H4 (cell line): ENCODE results near the gene ZNF768. TPM values are rescaled to one million over a fixed set of nuclear protein-coding genes. Genes with fewer than 3 reads are reported as not detected.

ENCODE experiments used
- DNase-seq: peaks from one replicate; pipeline ENCODE4 v3.0.0-alpha.2; 2015; ENCODE audit warnings: low spot score
- total RNA-seq: library from RNA; depleted of rRNA; stranded (reverse); fragments of >200 nt; shearing (Covaris generic); gene quantifications from 2 replicates; pipeline ENCODE4 v1.2.3, GENCODE V29; 2014; rRNA removed

ZNF768 gene
- total RNA-seq = 22.7 and 29.2 TPM in 2 replicates

- DNase-seq = no peak
These were observed at the start of gene ZNF768 for GRCh38 chr16:30526137-30526822. ZNF768 (minus strand) TSS chr16:30526566; CDS start chr16:30526413, 153 bp downstream.

DNA sequence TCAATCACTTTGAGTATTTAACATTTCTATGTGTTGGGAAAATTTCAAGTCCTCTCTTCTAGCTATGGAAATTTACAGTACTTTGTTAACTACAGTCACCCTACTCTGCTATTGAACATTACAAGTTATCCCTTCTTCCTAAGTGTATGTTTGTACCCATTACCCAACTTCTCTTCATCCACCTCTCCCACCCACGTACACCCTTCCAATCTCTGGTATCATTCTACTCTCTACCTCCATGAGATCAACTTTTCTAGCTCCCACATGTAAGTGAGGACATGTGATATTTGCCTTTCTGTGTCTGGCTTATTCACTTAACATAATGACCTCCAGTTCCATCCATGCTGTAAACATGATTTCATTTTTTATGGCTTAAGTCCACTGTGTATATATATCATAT, 48.3 kb upstream of the ZNF768 start:
- DNase-seq = no peak

DNA sequence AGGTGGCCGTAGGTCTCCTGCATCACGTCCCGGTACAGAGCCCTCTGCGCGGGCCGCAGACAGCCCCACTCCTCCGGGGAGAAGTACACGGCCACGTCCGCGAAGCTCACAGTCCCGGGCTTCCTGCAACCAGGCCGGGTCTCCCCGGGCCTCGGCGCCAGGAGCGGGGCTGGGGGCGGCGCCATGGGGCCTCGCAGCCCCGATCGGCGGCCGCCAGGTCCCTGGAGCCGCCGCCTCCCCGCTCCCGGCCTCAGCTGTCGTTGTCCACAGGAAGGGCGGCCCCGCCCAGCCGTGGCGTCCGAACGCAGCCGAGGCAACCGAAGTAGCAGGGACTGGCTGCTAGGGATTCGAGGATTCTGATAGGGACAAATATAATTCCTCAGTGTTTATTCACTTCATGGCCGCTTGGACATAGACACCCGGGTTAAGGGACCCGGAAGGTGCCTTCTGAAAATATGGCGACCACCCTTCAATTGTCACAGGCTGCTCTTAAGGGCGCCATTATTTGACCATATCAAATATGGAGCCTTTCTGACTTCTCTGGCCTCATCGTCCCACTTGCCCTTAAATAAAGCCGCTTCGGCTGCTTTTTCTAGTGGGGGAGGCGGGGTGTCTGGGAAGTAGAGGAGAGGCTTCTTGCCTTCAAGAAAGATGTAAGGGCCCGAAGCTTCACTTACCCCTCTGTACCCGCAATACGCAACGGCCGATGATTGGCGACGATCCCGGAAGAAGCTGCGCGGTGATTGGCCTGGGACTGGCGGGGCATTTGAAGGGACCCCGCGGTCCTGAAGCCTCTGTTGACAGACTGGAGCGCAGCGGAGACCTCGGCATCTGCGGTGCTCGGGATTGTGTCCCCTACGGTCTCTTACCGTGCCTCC, 45.3 kb upstream of the ZNF768 start, which contains the start of gene ZNF688:
TSS of gene ZNF688 (minus strand) at position 270 of the 878 bp plus-strand sequence. CDS start at position 185, 85 bp downstream.
- DNase-seq = peak; percentile 91

DNA sequence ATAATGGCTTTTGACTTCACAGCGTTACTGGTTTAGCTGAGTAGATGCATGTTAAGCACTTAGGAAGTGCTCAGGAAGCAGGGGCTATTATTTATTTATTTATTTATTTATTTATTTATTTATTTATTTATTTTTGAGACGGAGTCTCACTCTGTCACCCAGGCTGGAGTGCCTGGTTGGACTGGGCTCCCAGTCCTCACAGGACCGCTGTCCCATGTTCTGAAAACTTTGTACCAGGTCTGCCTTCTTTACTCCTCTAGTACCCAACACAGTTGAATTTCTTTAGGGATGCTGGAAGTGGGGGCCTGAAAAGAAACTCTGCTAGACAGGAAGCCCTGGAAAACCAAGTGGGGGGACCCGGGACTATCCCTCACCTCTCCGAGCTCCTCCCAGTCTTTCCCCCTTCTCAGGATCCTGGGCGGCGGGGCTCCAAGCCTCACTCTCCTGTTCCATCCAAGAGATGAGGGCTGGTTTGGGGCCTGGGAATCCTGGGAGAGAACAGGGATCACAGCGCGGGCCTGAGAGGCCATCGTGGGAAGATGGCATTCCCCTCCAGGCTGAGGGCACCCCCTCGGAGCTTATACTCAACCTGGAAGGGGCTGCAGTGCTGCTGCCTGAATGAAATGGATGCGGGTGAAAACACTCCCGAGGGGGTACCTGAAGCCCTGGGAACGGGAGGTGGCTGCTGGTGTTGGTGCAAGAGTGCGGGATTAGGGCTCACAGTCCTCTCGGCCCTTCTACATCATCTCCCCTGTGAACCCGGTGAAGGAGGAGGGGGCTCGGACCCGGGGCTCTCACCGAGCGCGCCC, 44.5 kb upstream of the ZNF768 start:
- no peak for DNase-seq

DNA sequence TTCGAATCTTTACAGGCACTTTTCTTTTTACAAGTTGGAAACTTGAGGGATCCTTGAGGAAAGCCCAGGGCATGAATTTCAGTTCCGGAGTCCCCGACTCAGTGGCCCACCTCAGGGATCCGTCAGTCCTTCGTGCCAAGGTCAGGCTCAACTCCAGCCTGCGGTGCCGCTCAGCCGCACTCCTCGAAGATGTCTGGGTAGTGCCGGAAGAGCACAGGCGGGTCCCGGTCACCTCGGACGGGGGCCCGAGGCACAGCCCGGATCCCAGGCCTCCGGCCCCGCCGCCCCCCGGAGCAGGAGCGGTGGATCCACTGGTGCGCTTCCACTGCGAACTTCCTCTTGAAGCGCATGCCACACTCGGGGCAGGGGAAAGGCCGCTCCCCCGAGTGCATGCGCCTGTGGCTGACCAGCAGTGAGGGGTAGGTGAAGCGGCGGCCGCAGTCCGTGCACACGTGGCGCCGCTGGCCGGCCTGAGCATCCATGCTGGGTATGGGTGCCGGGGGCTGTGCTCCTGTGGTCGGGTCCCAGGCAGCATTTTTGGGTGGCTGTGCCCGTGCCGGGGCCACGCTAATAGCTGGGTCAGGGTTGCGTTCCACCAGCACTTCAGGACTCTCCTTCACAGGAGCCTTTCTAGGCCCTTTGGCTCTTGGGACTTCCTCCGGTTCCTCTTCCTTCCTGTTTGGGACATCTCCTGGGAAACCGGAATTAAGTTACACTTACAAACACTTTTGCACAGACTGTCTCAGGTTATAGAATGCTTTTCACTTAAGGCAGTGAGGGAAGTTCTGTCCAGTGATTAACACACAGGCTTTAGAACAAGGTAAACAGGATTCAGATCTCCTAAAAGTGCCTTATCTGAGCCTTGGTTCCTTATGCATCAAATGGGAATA, 43.6 kb upstream of the ZNF768 start:
- DNase-seq = no peak

GRCh38 chr16:30569281-30569680, 42.9 kb upstream of the ZNF768 start:
- DNase-seq = no peak

GRCh38 chr16:30567991-30568638, 41.7 kb upstream of the ZNF768 start:
- peak; percentile 62 for DNase-seq

GRCh38 chr16:30567160-30567990, 41.0 kb upstream of the ZNF768 start:
- DNase-seq = no peak

GRCh38 chr16:30566531-30566930, 40.2 kb upstream of the ZNF768 start:
- DNase-seq = no peak

DNA sequence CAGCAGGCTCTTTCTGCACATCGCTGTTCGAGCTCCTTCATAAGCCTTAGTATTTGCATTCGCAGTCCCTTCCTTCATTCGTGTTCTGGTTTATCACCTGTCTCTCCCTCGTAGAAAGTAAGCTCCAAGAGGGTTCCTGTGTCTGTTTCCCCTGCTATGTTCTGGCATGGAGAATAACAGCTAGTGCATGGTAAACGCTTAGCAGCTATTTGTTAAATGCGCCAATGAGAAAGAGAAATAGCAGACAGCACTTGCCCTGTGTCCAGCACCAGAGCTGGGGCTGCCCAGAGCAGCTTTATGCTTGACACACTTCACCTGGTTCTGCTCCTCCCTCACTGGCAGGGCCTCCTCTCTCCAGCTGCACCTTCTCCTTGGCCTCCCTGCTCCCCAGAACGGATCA, 39.6 kb upstream of the ZNF768 start:
- no peak for DNase-seq

GRCh38 chr16:30565526-30565925, 39.2 kb upstream of the ZNF768 start:
- no peak for DNase-seq

- DNase-seq = no peak
These were observed 35.7 kb upstream of the ZNF768 start for GRCh38 chr16:30562021-30562420.

DNA sequence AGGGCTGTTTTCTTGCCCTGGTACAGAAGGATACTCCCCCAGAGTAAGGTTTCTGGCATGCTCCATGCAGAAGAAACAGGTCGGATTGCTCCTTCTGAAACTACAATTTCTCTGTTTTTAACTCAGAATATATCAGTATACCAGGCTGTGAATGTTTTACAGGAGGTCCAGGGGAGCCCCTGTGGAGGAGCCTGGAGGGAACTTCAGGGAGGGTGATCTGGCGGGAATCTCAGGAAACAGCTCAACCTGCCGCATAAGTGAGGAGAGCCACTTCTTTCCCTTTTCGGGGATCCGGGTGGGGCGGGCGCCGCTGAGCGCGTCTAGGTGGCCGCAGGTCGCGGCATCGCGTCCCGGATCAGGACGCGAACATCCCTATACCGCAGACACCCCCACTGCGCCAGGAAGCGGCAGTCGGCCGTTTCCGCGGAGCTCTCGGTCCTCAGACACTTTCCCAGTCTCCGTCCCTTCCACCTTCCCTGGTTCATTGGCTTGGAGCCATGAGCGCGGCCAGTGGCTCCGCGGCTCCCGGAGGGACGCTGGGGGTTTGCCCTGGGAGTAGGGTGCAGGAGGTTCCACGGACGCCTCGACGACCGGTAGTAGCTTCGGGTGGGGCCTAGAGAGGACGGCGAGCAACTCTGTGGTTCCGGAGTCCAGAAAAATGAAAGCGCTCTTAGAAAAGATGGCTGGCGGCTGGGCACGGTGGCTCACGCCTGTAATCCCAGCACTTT, 34.9 kb upstream of the ZNF768 start:
- no peak for DNase-seq

DNA sequence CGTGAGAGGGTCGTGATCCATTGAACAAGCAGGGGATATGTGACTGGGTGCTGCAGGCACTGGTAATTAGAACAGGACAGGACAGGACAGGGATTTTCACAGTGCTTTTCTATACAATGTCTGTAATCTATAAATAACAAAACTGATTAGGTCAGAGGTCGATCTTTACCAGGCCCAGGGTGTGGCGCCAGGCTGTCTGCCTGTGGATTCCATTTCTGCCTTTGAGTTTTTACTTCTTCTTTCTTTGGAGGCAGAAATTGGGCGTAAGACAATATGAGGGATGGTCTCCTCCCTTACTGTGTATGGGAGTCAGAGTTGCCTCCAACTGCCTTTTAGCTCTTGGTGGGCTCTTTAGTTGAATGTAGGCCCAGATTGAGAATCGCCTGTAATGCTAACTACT, 33.3 kb upstream of the ZNF768 start:
- no peak for DNase-seq

DNA sequence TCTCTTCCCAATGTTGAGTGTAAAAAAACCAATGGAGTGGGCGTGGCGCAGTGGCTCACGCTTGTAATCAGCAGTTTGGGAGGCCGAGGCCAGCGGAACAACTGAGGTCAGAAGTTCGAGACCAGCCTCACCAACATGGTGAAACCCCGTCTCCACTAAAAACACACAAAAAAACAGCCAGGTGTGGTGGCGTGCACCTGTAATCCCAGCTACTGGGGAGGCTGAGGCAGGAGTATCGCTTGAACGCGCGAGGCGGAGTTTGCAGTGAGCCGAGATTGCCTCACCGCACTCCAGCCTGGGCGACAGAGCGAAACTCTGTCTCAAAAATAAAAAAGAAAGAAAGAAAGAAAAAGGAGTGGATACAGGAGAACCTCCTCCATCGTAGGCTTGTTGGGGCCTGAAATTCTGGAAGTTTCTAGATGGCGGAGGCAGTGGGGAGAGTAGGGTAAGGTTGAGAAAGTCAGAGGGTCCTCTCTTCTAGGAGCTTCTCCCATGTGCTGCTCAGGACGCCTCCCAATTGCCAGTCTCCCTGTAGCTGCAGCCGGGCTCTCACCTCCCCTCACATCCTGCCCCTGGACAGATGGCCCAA, 32.5 kb upstream of the ZNF768 start:
- DNase-seq = no peak

DNA sequence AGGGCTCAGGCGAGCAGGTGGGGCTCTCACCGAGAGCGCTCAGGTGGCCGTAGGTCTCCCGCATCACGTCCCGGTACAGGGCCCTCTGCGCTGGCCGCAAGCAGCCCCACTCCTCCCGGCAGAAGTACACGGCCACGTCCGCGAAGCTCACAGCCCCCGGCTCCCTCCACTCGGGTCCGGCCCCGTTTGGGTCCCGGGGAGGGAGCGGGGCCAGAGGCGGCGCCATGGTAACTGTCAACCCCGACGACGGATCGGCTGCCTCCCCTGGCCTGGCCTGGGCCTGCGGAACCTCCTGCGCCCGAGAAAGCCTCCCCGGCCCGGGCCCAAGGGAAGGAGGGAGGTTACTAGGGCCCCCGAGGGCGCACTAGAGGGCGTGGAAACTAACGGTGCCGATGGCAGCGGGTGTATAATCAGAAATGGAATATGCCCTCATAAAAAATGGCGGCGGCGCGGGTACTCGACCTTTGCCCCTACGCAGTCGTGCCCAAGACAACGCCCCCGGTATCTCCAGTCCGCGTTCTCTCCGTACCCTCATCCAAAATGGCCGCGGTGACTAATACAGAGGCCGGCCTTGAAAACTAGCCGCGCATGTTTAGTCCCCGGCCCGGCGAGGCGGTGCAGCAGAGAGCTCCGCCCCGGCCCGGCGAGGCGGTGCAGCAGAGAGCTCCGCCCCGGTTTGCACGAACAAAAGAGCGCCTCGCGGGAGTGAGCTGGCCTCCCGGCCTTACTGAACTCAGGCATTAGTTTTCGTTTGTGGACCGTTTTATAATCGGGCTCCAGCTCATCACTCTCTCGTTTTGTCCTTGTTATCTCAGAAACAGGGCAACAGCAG, 31.8 kb upstream of the ZNF768 start, which contains the start of gene ZNF764:
TSS of gene ZNF764 (minus strand) at position 418 of the 832 bp plus-strand sequence. CDS start at position 226, 192 bp downstream.
- peak; percentile 96 for DNase-seq

- no peak for DNase-seq
These were observed 31.3 kb upstream of the ZNF768 start for GRCh38 chr16:30557707-30557956.

DNA sequence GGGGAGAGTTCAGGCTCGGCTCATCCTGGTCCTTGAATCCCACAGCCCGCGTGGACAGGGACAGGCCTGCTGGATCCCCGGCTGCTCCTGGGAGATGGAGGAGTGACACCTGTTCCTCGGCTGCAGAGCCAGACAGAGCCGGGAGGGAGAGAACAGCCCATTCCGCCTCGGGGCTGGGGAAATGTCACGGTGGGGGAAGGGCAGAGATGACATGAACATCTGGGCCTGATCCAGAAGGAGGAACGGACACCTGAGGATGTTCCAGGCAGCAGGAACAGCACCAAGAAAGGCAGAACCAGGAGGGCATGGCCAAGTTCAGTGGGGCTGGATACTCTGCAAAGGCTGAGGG, 29.7 kb upstream of the ZNF768 start:
- DNase-seq = no peak
